Activated CD4-positive, alpha-beta T cell treated with anti-CD3 and anti-CD28 coated beads, Interleukin-2, Interleukin-6, amounts not matched to agents 100 ng/mL and 50 ng/mL, durations not matched to agents 16 hours and 8 hours (primary cell): ENCODE data around the gene ESYT3.
"Not testable (repeated sequence)": the region's sequence is repeated elsewhere in the genome, so short reads cannot be mapped to it uniquely, and the experiment has no call there.

Experiments
- DNase-seq: peaks from one replicate; pipeline ENCODE4 v3.0.0-alpha.2; 2020

Gene ESYT3

DNA sequence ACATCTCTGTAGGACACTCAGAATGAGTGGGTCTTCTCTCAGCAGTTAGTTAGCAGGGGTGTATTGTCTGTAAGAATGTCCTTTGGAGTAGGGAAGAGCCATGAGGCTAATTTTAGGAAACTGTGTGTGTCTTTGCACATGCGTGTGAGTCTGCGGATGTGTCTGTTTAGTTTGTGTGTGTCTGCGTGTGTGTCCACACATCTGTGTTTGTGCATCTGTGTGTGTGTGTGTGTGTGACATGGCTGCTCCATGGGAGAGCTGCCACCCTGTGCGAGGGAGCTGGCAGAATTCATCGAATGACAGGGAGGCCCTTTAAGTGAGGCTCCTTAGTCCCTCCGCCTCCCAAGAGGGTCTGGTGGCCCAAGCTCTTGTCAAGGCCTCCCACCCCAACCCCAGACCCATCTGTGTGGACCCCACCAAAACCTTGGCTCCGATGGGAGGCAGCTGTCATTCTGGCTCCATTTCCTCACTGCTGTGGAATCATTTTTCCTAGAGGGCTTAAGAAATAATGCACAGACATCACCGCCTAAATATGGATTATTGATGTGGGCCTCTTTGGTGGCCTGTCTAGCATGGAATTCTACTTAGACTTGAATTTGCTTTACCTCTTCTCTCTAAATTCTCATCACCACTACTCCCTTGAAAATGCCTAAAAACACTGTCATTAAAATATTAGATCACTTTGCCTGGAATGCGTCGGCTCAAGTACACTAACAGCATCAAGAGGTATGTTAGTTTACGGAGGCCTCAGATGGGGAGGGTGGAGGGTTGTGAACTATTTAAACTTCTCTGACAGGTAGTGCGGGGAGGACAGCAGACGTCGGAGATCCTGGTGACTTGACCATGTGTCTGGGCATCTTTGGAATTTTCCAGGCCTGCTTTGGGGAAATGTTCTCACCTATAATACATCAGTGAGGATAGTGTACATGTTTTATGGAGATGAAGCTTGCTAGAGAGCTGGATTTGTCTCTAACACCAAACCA lies 9.4 kb downstream of the ESYT3 start:
- DNase-seq, result no peak

DNA sequence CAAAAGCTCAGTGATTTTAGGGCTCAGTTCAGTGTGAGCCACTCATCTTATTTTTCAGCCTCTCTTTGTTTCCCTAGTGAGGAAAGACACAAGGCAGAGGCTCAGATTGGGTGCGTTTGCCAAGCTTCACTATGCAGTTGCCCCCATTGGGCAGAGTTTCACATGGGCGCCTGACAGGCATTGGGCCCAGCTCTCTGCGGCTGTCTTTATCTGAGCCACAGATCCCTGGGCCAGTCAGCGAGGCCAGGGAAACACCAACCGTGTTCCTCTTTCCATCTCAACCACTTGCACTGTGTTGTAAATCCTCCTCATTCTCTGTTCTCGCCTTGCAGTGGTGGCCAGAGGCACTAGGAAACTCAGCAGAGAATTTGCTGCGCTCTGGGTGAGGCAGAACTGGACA lies 10.8 kb downstream of the ESYT3 start:
- no peak for DNase-seq

GRCh38 chr3:138445654-138446053 lies 11.2 kb downstream of the ESYT3 start:
- DNase-seq, result no peak

GRCh38 chr3:138448631-138449030 lies 14.2 kb downstream of the ESYT3 start:
- no peak for DNase-seq

GRCh38 chr3:138449490-138449889 lies 15.1 kb downstream of the ESYT3 start:
- no peak for DNase-seq

DNA sequence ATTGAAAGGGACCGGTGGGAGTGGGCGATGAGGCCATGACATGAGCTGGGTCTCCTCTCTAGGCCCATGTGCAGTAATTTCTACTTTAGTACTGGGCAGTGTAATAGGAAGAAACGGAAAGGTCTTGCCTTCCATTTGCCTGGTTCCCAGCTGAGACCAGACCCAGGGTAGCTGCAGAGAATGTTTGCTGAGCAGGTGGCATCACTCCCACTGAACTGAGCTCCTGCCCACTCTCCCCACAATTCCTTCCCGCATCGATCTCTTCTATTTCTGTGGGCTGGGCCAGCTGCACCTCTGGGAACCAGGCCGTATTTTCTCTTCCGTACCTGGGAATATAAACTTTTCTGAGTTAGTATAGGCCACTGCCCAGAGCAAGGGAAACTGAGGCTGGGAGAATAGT lies 15.8 kb downstream of the ESYT3 start:
- no peak for DNase-seq

GRCh38 chr3:138450704-138451424 lies 16.4 kb downstream of the ESYT3 start:
- DNase-seq, result no peak

DNA sequence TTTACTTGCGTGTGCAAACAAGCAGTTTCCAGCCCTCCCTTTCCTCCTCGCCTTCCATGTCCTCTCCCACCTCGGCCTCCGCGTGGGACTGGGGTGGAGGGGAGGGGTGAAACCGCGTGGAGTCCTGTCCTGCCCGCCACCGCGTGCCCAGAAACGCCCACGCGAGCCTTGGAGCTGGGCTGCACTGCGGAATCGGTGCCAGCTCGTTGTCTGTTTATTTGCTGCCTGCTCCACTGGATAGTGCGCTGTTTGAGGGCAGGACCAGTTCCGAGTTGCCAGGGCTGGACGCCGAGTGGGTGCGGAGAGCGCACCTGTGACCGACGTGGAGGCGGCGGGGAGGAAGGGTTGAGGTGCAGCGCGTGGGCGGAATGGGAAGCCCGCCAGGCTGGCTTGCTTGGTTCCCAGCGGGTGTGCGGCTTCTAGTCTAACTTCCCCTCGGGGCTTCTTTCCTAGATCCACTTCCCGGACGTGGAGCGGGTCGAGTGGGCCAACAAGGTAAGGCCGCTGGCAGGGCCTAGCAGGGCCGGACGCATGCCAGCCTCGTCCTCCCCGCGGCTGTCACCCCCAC lies 17.3 kb downstream of the ESYT3 start:
- DNase-seq, result no peak

- no peak for DNase-seq
Measured at GRCh38 chr3:138452436-138452835, 18.0 kb downstream of the ESYT3 start.

GRCh38 chr3:138453940-138454339 lies 19.5 kb downstream of the ESYT3 start:
- not testable (repeated sequence) for DNase-seq

- DNase-seq, result no peak
Measured at GRCh38 chr3:138455801-138456716, 21.6 kb downstream of the ESYT3 start.

- DNase-seq, result no peak
Measured at GRCh38 chr3:138456961-138457862, 22.8 kb downstream of the ESYT3 start.

DNA sequence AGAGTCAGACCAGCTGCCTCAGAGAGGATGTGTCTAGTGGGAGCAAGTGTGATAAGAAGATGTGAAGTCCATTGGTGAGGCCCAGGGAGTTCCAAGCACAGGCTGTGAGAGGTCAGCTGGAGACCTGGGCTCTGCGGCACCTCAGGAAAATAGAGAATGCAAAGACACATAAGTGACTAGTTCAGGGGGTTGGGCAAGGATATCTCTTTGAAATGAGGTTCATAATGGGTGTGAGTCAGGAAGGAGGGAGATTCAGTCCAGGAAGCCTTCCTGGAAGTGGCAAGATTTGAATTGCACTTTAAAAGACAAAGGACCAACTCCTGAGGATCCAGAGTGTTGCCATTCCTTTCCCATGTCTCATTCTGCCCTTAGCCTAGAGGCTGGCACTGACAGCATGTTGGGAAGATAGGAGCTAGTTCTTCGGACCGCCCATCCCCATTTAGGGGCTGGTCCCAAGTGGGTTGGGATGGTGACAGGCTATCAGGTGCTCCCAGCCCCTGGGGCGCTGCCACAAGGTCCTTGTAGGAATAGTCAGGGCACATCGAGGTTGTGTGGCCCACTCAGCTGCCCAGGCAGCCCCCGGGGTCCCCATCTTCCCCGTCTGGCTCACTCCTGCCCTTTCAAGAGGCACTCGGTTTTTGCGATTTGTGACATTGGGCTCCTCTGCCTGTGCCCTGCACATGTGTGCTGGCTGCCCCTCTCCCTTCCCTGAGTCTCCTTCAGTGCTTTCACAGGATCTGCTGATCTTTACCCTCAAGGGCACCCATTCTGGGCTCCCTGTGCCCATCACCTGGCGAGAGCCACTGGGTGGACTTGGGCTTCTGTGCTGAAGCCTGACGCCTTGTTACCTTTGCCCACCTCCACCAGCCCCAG lies 23.7 kb downstream of the ESYT3 start:
- DNase-seq, result no peak

DNA sequence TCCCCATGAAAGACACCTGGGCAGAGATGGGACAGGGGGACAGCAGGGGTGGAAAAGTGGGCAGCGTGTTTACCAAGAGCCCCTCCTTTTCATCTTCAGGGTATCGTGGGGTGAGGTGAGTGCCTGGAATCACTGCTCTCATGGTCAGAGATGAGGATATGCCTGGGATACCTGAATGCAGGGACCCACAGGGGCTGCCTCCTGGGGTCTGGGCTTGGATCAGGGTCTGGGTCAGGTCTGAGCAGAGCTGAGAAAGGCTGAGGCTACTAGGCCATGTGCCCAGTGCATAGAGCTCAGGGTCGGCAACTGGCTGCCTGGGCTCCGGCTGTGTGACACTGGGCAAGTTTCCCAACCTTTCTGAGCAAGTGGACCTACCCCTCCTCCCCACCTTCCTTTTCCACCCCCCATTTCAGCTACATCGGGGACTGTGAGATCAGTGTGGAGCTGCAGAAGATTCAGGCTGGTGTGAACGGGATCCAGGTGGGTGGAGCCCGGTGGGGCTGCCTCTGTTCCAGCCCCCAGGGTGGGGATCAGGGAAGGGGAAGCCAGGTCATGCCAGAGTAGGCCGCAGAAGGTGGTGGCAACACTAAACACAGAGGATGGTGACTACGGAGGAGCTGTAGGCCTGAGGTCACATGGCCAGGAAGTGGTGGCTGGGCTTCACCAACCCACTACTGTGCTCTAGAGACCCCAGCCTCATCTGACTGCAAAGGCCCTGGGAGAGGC lies 24.5 kb downstream of the ESYT3 start:
- no peak for DNase-seq

DNA sequence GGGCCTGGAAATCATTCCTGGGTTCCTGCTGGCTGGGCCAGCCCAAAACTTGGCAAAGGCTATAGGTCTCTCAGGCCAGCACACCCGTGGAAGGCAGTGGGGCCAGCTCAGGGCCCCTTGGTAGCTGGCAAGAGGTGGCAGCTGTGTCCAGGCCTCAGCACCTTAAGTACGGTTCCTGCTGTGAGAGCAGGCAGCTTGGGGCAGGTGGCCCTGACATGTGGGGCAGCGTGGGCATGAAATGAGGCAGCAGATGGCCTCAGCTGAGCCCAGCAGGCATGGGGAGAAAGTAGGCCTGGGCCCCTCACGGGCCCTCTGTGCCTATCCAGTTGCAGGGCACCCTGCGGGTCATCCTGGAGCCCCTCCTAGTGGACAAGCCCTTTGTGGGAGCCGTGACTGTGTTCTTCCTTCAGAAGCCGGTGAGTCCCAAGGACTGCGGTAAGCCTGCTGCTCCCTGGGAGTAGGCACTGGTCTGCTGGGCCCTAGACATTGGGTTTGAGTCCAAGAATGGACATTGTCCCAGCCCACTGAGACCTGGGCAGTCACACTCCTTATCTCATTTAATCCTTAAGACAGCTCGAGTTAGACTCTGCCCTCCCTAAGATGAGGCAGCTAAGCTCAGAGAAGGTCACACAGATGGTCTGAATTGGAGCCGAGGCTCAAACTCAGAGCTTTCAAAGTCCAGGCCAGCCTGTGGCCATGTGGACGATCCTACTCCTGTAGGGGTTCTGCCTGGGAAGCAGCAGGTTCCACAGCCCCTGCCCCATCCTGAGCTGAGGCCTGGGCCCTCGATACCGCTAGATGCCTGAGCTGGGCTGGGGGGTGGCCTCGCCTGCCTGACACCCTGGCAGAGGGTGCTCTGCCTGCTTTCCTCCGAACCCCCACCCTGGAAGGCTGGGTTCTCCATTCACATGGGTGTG lies 25.5 kb downstream of the ESYT3 start:
- DNase-seq, result no peak

DNA sequence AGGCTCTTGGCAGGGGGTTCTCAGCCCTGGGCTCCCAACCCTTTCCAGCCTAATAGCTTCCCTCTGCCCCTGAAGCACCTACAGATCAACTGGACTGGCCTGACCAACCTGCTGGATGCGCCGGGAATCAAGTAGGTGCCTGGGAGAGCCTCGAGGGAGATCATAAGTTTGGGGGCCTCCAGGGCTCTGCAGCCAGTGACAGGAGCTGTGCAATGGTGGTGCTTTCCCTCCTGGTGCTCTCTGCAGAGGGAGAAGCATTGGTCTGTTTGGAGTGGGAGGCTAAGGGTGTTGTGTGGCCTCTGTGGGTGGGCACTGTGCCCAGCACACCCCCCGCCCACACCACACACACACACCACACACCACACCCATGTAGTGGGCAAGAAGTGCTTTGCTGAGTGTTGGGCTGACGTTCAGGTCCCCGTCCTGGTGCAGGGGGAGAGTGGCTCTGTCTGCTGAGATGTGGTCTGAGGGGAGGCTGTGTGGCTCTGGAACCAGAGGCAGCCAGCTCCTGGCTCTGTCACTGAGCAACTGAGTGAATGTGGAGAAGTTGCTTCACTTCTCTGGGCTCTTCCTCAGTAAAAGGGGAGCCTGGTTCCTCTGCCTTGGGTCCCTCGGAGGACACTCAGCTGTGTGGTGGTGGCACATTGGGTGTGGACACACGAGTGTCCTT lies 26.3 kb downstream of the ESYT3 start:
- no peak for DNase-seq

DNA sequence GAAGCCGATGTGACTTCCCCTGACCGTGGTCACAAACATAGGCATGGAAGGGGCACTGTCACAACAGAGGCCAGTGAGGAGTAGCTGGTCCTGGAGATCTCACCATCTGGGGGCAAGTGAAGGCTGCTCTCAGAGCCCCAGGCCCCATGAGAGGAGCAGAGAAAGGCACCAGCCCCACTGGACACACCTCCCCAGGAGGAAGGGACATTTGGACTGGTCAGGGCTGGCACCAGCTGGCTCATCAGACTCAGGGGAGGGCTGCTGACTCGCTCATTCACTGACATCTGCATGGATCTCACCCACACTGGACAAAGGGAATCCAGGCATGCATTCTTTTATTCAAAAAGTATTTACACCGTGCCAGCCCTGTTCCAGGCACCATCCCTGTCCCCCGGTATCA lies 26.8 kb downstream of the ESYT3 start:
- DNase-seq, result no peak

DNA sequence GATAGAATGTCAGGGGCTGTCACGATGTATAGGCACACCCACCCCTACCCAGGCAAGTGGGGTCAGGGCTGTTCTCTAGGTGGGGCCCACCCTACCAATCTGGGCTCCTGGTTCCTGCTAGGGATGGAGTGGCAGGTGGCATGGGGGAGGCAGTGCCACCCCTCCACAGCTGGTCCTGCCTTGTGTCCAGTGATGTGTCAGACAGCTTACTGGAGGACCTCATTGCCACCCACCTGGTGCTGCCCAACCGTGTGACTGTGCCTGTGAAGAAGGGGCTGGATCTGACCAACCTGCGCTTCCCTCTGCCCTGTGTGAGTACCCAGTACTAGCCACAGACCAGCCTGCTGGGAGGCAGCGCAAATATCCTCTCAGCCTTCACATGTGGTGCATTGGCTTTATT lies 27.5 kb downstream of the ESYT3 start:
- no peak for DNase-seq
